Mesenchymal stem cell (in vitro differentiated cells and primary cell): ENCODE data around the gene CASTOR1.
A peak's percentile ranks its signal among the peaks of the same experiment; 100 is the strongest.

Source experiments
- DNase-seq: peaks from one replicate; pipeline ENCODE4 v3.0.0-alpha.2; 2013
- H2AFZ ChIP-seq: one replicate; pipeline ENCODE4 v1.6.1; 2013; ENCODE audit warnings: low read depth, mild to moderate bottlenecking, control low read depth, inconsistent platforms, low read length, moderate library complexity
- H2AK5ac ChIP-seq: 2 replicates; pipeline ENCODE4 v1.6.1; 2013; ENCODE audit warnings: low read length, moderate library complexity, mild to moderate bottlenecking, inconsistent platforms; ENCODE audit not compliant: severe bottlenecking
- H2BK120ac ChIP-seq: one replicate; pipeline ENCODE4 v1.6.1; 2013; ENCODE audit warnings: low read depth, mild to moderate bottlenecking, inconsistent platforms, low read length, moderate library complexity
- H2BK12ac ChIP-seq, 2 experiments: one replicate each; pipeline ENCODE4 v1.6.1; 2013; ENCODE audit warnings: inconsistent platforms in 2 of 2, low read length in 2 of 2, mild to moderate bottlenecking in 2 of 2, moderate library complexity in 2 of 2, control low read depth in 1 of 2
- H2BK15ac ChIP-seq: one replicate; pipeline ENCODE4 v1.6.1; 2013; ENCODE audit warnings: mild to moderate bottlenecking, low read depth, inconsistent platforms; ENCODE audit not compliant: poor library complexity, severe bottlenecking
- H2BK5ac ChIP-seq: 2 replicates; pipeline ENCODE4 v1.6.1; 2013; ENCODE audit warnings: low read depth, mild to moderate bottlenecking, low read length, control low read depth, inconsistent platforms; ENCODE audit not compliant: poor library complexity, severe bottlenecking
- H3K14ac ChIP-seq, 2 experiments: one replicate each; pipeline ENCODE4 v1.6.1; 2013; ENCODE audit warnings: inconsistent platforms in 2 of 2, low read length in 2 of 2, control low read depth in 1 of 2, mild to moderate bottlenecking in 1 of 2, moderate library complexity in 1 of 2
- H3K18ac ChIP-seq, 2 experiments: one replicate each; pipeline ENCODE4 v1.6.1; 2013; ENCODE audit warnings: inconsistent platforms in 2 of 2, low read length in 2 of 2, control low read depth in 1 of 2, low read depth in 1 of 2, mild to moderate bottlenecking in 1 of 2
- H3K23ac ChIP-seq, 2 experiments: one replicate each; pipeline ENCODE4 v1.6.1; 2013; ENCODE audit warnings: inconsistent platforms in 2 of 2, low read length in 2 of 2, mild to moderate bottlenecking in 2 of 2, moderate library complexity in 2 of 2, control low read depth in 1 of 2
- H3K27ac ChIP-seq: 2 replicates; pipeline ENCODE4 v1.5.1; 2013; ENCODE audit warnings: mild to moderate bottlenecking, moderate library complexity, low read length, control low read depth, inconsistent platforms; ENCODE audit not compliant: poor library complexity, severe bottlenecking
- H3K27me3 ChIP-seq, 2 experiments: 2 replicates each; pipeline versions ENCODE4 v1.6.1 to v1.7.0; 2013; ENCODE audit warnings: low read length in 2 of 2, mild to moderate bottlenecking in 2 of 2, moderate library complexity in 2 of 2, control low read depth in 1 of 2, inconsistent platforms in 1 of 2; ENCODE audit not compliant: control insufficient read depth in 1 of 2, insufficient read depth in 1 of 2
- H3K36me3 ChIP-seq, 2 experiments: 2 replicates each; pipeline versions ENCODE4 v1.6.1 to v1.7.0; 2013; ENCODE audit warnings: low read length in 2 of 2, control low read depth in 1 of 2, inconsistent platforms in 1 of 2, low read depth in 1 of 2, mild to moderate bottlenecking in 1 of 2; ENCODE audit not compliant: insufficient read depth in 2 of 2, control insufficient read depth in 1 of 2
- H3K4ac ChIP-seq, 2 experiments: one replicate each; pipeline ENCODE4 v1.6.1; 2013; ENCODE audit warnings: inconsistent platforms in 2 of 2, low read length in 2 of 2, mild to moderate bottlenecking in 2 of 2, moderate library complexity in 2 of 2, control low read depth in 1 of 2, low read depth in 1 of 2
- H3K4me1 ChIP-seq: 2 replicates; pipeline ENCODE4 v1.6.1; 2013; ENCODE audit warnings: low read depth, low read length, control low read depth; ENCODE audit not compliant: control insufficient read depth, insufficient read depth
- H3K4me2 ChIP-seq: 2 replicates; pipeline ENCODE4 v1.6.1; 2013; ENCODE audit warnings: low read length, mild to moderate bottlenecking, inconsistent platforms; ENCODE audit not compliant: poor library complexity, severe bottlenecking
- H3K4me3 ChIP-seq, 2 experiments: 2 replicates each; pipeline versions ENCODE4 v1.5.1 to v1.7.0; 2013; ENCODE audit warnings: low read length in 2 of 2, mild to moderate bottlenecking in 2 of 2, control low read depth in 1 of 2, low read depth in 1 of 2; ENCODE audit not compliant: insufficient read depth in 1 of 2
- H3K79me1 ChIP-seq: replicated peaks from 2 replicates; pipeline ENCODE4 v1.6.1; 2013; ENCODE audit warnings: mild to moderate bottlenecking, control low read depth, low read length, inconsistent platforms; ENCODE audit not compliant: poor library complexity, severe bottlenecking
- H3K9ac ChIP-seq: 2 replicates; pipeline ENCODE4 v1.7.0; 2013; ENCODE audit warnings: mild to moderate bottlenecking, low read length, moderate library complexity
- H3K9me3 ChIP-seq: 2 replicates; pipeline ENCODE4 v1.7.0; 2013; ENCODE audit warnings: mild to moderate bottlenecking, low read length; ENCODE audit not compliant: control insufficient read depth
- H4K8ac ChIP-seq: one replicate; pipeline ENCODE4 v1.6.1; 2013; ENCODE audit warnings: inconsistent platforms, mild to moderate bottlenecking, low read length, moderate library complexity
- H4K91ac ChIP-seq: one replicate; pipeline ENCODE4 v1.6.1; 2013; ENCODE audit warnings: mild to moderate bottlenecking, low read length, inconsistent platforms
- WGBS: methylation state at CpG from one replicate; pipeline ENCODE4 v1.1.7; 2013; ENCODE audit warnings: mixed read lengths; 5-methylcytosine and 5-hydroxymethylcytosine counted together

CASTOR1 gene

GRCh38 chr22:30279932-30280331 lies 9.4 kb downstream of the CASTOR1 start:
- H3K18ac ChIP-seq = no peak overlapping the region
- H3K4me2 ChIP-seq = no peak overlapping the region
- no peak for DNase-seq
- no peak overlapping the region for H2AFZ ChIP-seq
- no peak overlapping the region for H2BK12ac ChIP-seq
- H3K23ac ChIP-seq = no peak overlapping the region
- no peak overlapping the region for H2AK5ac ChIP-seq
- no peak overlapping the region for H3K27ac ChIP-seq
- WGBS = 98% methylated on average over 5 of the region's 5 CpGs
- no peak overlapping the region for H2BK120ac ChIP-seq
- no peaks in the 10 kb centered on the region for H3K9me3 ChIP-seq
- H4K8ac ChIP-seq = no peak overlapping the region
- no peak overlapping the region for H3K9ac ChIP-seq
- no peak overlapping the region for H3K4ac ChIP-seq
- no peak overlapping the region for H3K14ac ChIP-seq
- H3K4me1 ChIP-seq = peaks cover 25% of the 10 kb centered on the region
- peaks cover 3% of the 10 kb centered on the region for H3K79me1 ChIP-seq
- peaks cover 2 to 34% of the 10 kb centered on the region in 2 experiments for H3K36me3 ChIP-seq
- no peak overlapping the region for H2BK15ac ChIP-seq
- no peaks in the 10 kb centered on the region for H3K27me3 ChIP-seq
- no peak overlapping the region for H2BK5ac ChIP-seq
- no peak overlapping the region for H4K91ac ChIP-seq
- H3K4me3 ChIP-seq = no peak overlapping the region

GRCh38 chr22:30279046-30279788 lies 10.1 kb downstream of the CASTOR1 start:
- peak overlapping the region in 1 of 2 experiments; percentile 27 for H3K4ac ChIP-seq
- DNase-seq = no peak
- H3K23ac ChIP-seq = no peak overlapping the region
- H4K91ac ChIP-seq = no peak overlapping the region
- no peak overlapping the region for H3K9ac ChIP-seq
- no peak overlapping the region for H3K14ac ChIP-seq
- H2BK5ac ChIP-seq = no peak overlapping the region
- H2BK15ac ChIP-seq = no peak overlapping the region
- H4K8ac ChIP-seq = no peak overlapping the region
- no peak overlapping the region for H3K4me3 ChIP-seq
- peaks cover 3% of the 10 kb centered on the region for H3K79me1 ChIP-seq
- no peak overlapping the region for H2AFZ ChIP-seq
- 84% methylated on average over 16 of the region's 16 CpGs for WGBS
- H3K4me2 ChIP-seq = no peak overlapping the region
- H3K4me1 ChIP-seq = peaks cover 25% of the 10 kb centered on the region
- no peak overlapping the region for H2BK120ac ChIP-seq
- no peaks in the 10 kb centered on the region for H3K27me3 ChIP-seq
- peaks cover 0 to 27% of the 10 kb centered on the region in 2 experiments for H3K36me3 ChIP-seq
- no peak overlapping the region for H3K27ac ChIP-seq
- no peaks in the 10 kb centered on the region for H3K9me3 ChIP-seq
- no peak overlapping the region for H3K18ac ChIP-seq
- H2BK12ac ChIP-seq = no peak overlapping the region
- no peak overlapping the region for H2AK5ac ChIP-seq

DNA sequence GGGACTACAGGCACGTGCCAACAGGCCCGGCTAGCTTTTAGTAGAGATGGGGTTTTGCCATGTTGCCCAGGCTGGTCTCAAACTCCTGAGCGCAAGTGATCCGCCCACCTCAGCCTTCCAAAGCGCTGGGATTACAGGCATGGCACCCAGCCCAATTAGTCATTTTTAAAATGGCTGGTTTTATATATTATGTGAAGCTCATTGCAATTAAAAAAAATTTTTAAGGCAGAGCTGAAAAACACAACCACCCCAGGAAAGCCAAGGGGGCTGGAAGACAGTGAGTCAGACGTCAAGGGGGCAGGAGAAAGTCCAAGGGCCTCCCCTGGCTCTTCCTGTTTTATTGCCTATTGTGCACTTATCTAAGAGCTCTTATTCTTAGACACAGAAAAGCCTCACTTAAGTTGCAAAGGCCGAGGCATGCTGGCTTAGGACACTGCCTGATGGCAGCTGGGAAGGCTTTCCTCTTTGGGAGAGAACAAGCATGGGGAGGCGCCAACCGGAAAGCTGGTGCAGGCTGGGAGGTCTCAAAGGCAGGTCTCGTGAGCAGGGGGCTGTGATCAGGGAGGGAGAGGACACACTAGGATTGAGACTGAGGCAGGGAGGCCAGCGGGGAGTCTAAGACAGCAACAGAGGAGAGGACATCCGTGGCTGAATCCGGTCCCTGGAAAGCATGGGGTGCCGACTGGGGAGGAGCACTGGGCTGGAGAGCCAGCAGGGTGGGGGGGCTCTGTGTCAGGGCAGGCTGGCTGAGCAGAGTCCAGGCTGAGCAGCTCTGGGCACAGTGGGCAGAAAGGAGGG lies 11.6 kb downstream of the CASTOR1 start:
- DNase-seq = peak; percentile 65
- Histone ChIP-seq H3K27ac (peak overlapping the region; percentile 48), H2BK15ac (peak overlapping the region; percentile 54), H3K14ac (peak overlapping the region in 1 of 2 experiments; percentile 79), H3K36me3 (peaks cover 0 to 14% of the 10 kb centered on the region in 2 experiments), H3K9me3 (no peaks in the 10 kb centered on the region), H2BK5ac (no peak overlapping the region), H3K27me3 (no peaks in the 10 kb centered on the region), H4K8ac (peak overlapping the region; percentile 82), H3K79me1 (peaks cover 1% of the 10 kb centered on the region), H4K91ac (peak overlapping the region; percentile 48), H3K4me2 (no peak overlapping the region), H3K4me1 (peaks cover 16% of the 10 kb centered on the region), H2AFZ (peak overlapping the region; percentile 11), H3K4me3 (peak overlapping the region in 1 of 2 experiments; percentile 38), H3K4ac (peak overlapping the region in 1 of 2 experiments; percentile 7), H2BK120ac (no peak overlapping the region), H3K23ac (no peak overlapping the region), H2BK12ac (peak overlapping the region; percentile 53 to 76), H3K18ac (peak overlapping the region; percentile 66 to 73), H3K9ac (peak overlapping the region; percentile 75), H2AK5ac (no peak overlapping the region)
- WGBS = 50% methylated on average over 12 of the region's 14 CpGs

GRCh38 chr22:30276039-30276438 lies 13.3 kb downstream of the CASTOR1 start:
- Histone ChIP-seq H2AK5ac (no peak overlapping the region), H3K18ac (no peak overlapping the region), H2BK12ac (no peak overlapping the region), H3K9ac (no peak overlapping the region), H4K91ac (no peak overlapping the region), H3K4ac (no peak overlapping the region), H2BK15ac (no peak overlapping the region), H2BK120ac (no peak overlapping the region), H2AFZ (no peak overlapping the region), H4K8ac (no peak overlapping the region), H3K23ac (no peak overlapping the region), H3K4me1 (peaks cover 14% of the 10 kb centered on the region), H3K9me3 (no peaks in the 10 kb centered on the region), H3K36me3 (peaks cover 0 to 4% of the 10 kb centered on the region in 2 experiments), H3K79me1 (no peaks in the 10 kb centered on the region), H2BK5ac (no peak overlapping the region), H3K14ac (no peak overlapping the region), H3K27me3 (no peaks in the 10 kb centered on the region), H3K4me2 (no peak overlapping the region), H3K27ac (no peak overlapping the region), H3K4me3 (no peak overlapping the region)
- 88% methylated on average over 8 of the region's 8 CpGs for WGBS
- DNase-seq = no peak
